HepG2 (cell line): ENCODE measurements around the gene PATL2. TPM values are rescaled to one million over a fixed set of nuclear protein-coding genes. Genes with fewer than 3 reads are reported as not detected.
A peak's percentile ranks its signal among the peaks of the same experiment; 100 is the strongest.

Experiments
- CHCHD3 ChIP-seq: sonication (generic); formaldehyde crosslinking; IDR thresholded peaks from 2 replicates; pipeline ENCODE4 v1.8.0; 2022; ENCODE audit warnings: mild to moderate bottlenecking, missing genetic modification reagents, moderate library complexity
- GLI4 ChIP-seq: sonication (generic); formaldehyde crosslinking; IDR thresholded peaks from 2 replicates; pipeline ENCODE4 v1.5.1; 2020; ENCODE audit warnings: missing genetic modification reagents, mild to moderate bottlenecking, moderate library complexity, borderline replicate concordance
- HBP1 ChIP-seq: IDR thresholded peaks from 2 replicates; pipeline ENCODE4 v1.6.1; 2016; ENCODE audit warnings: low read depth, control low read depth
- HMGXB3 ChIP-seq: sonication (generic); formaldehyde crosslinking; IDR thresholded peaks from 2 replicates; pipeline ENCODE4 v1.4.0; 2020; ENCODE audit warnings: missing genetic modification reagents, borderline replicate concordance
- HNF4G ChIP-seq, 2 experiments: sonication (generic) in 1 of 2; formaldehyde crosslinking in 1 of 2; IDR thresholded peaks; 2 replicates each; pipeline versions ENCODE4 v1.4.0 to v1.6.1; 2011 to 2020; ENCODE audit warnings: borderline replicate concordance in 2 of 2, low read depth in 2 of 2, mild to moderate bottlenecking in 2 of 2, low read length in 1 of 2, missing genetic modification reagents in 1 of 2, moderate library complexity in 1 of 2
- KDM4B ChIP-seq: sonication (generic); formaldehyde crosslinking; IDR thresholded peaks from 2 replicates; pipeline ENCODE4 v1.4.0; 2020; ENCODE audit warnings: missing genetic modification reagents
- MED8 ChIP-seq: sonication (generic); formaldehyde crosslinking; IDR thresholded peaks from 2 replicates; pipeline ENCODE4 v1.8.1; 2023; ENCODE audit warnings: mild to moderate bottlenecking, missing genetic modification reagents; ENCODE audit not compliant: insufficient replicate concordance
- NR2F6 ChIP-seq, 2 experiments: IDR thresholded peaks; 2 replicates each; pipeline ENCODE4 v1.6.1; 2016; ENCODE audit warnings: antibody characterized with exemption in 1 of 2, mild to moderate bottlenecking in 1 of 2
- SALL1 ChIP-seq: sonication (generic); formaldehyde crosslinking; IDR thresholded peaks from 2 replicates; pipeline ENCODE4 v1.8.0; 2022; ENCODE audit warnings: mild to moderate bottlenecking, missing genetic modification reagents
- TEF ChIP-seq: sonication (generic); formaldehyde crosslinking; IDR thresholded peaks from 2 replicates; pipeline ENCODE4 v1.5.0; 2020; ENCODE audit warnings: missing genetic modification reagents
- ZBED4 ChIP-seq: sonication (generic); formaldehyde crosslinking; IDR thresholded peaks from 2 replicates; pipeline ENCODE4 v1.4.0; 2020; ENCODE audit warnings: missing genetic modification reagents, borderline replicate concordance
- ZFP91 ChIP-seq: sonication (generic); formaldehyde crosslinking; IDR thresholded peaks from 2 replicates; pipeline ENCODE4 v1.9.0; 2022; ENCODE audit warnings: missing genetic modification reagents, mild to moderate bottlenecking, borderline replicate concordance
- ZKSCAN1 ChIP-seq: fragments of 150-350 bp; IDR thresholded peaks from 2 replicates; pipeline ENCODE4 v1.6.1; 2014; ENCODE audit warnings: low read length
- ZNF441 ChIP-seq: sonication (generic); formaldehyde crosslinking; IDR thresholded peaks from 2 replicates; pipeline ENCODE4 v1.7.0; 2021; ENCODE audit warnings: missing genetic modification reagents, borderline replicate concordance
- ZNF510 ChIP-seq: sonication (generic); formaldehyde crosslinking; IDR thresholded peaks from 2 replicates; pipeline ENCODE4 v1.4.0; 2020; ENCODE audit warnings: low read depth, mild to moderate bottlenecking, missing genetic modification reagents
- ZNF605 ChIP-seq: sonication (generic); formaldehyde crosslinking; IDR thresholded peaks from 2 replicates; pipeline ENCODE4 v1.8.0; 2022; ENCODE audit warnings: mild to moderate bottlenecking, missing genetic modification reagents
- polyA plus RNA-seq, 8 experiments: library from polyadenylated mRNA; depleted of rRNA in 3 of 8; stranded (reverse) in 7 of 8; unstranded in 1 of 8; fragments of >200 nt; fragmentation: Illumina TruSeq in 4 of 8; extraction: Trizol in 4 of 8; gene quantifications; 2 replicates each; pipeline versions ENCODE4 v1.2.1 to v1.2.3, GENCODE V29; 2011 to 2016; ENCODE audit warnings: low read depth in 4 of 8, missing spikeins in 1 of 8, mixed read lengths in 1 of 8; ENCODE audit not compliant: insufficient read depth in 1 of 8
- total RNA-seq, 5 experiments: library from RNA; depleted of rRNA; stranded (reverse); fragments of >200 nt; fragmentation: Illumina TruSeq; extraction: Trizol; gene quantifications; 2 replicates each; pipeline ENCODE4 v1.2.3, GENCODE V29; 2016; ENCODE audit warnings: low read depth in 1 of 5

Gene PATL2
- total and polyA plus RNA-seq, 2 of the 13 experiments (the other 11 are each of a cell fraction or from before 2014, with no cell fraction given), result 0.15 to 0.53 TPM

- TF ChIP-seq HBP1 (peak; percentile 2; the same call in 1 of the 2 replicates), CHCHD3 (CRISPR knock-in tag) (no peak), ZFP91 (CRISPR knock-in tag) (peak; percentile 46; the same call in 1 of the 2 replicates), ZNF605 (no peak), TEF (CRISPR knock-in tag) (no peak), ZNF510 (CRISPR knock-in tag) (0 out of 2 replicates have a peak, but pooled peaks have one; percentile 2), HMGXB3 (CRISPR knock-in tag) (no peak), SALL1 (peak; percentile 2; the same call in 1 of the 2 replicates), ZKSCAN1 (no peak), ZBED4 (CRISPR knock-in tag) (no peak), MED8 (CRISPR knock-in tag) (no peak), KDM4B (CRISPR knock-in tag) (0 out of 2 replicates have a peak, but pooled peaks have one; percentile 2), ZNF441 (CRISPR knock-in tag) (no peak), HNF4G (IDR thresholded peaks at IDR 0.05; ENCODE audit: borderline replicate concordance, low read depth, low read length) (no peak), HNF4G (CRISPR knock-in tag; IDR thresholded peaks at IDR 0.05; ENCODE audit: borderline replicate concordance, low read depth) (no peak), GLI4 (CRISPR knock-in tag) (no peak), NR2F6 (IDR thresholded peaks at IDR 0.05) (no peak), NR2F6 (CRISPR knock-in tag; IDR thresholded peaks at IDR 0.05) (no peak)
These were observed 721 bp upstream of the PATL2 start (continued) for GRCh38 chr15:44711743-44712345.
